ENCODE results near the gene ZC2HC1C. TPM values are rescaled to one million over a fixed set of nuclear protein-coding genes. Genes with fewer than 3 reads are reported as not detected.

ZC2HC1C gene
- total and polyA plus RNA-seq, 2 donors from 2014 or later, result 6.7 to 11.9 TPM

GRCh38 chr14:75040507-75040906 lies 28.9 kb upstream of the ZC2HC1C start:
- H3K4me1 ChIP-seq (ENCODE audit: control insufficient read depth in 2 of 3, insufficient read depth in 2 of 3, low read depth in 1 of 3, low read length in 3 of 3), result peaks cover 0 to 18% (median 6%) of the 10 kb centered on the region in 3 donors
- no peaks in the 10 kb centered on the region for H3K9me3 ChIP-seq (ENCODE audit: control insufficient read depth in 2 of 3, insufficient read depth in 1 of 3, low read length in 3 of 3)
- intact Hi-C loops (cut with DNase I), result no loop called here
- peaks cover 3 to 9% (median 4%) of the 10 kb centered on the region in 3 donors for H3K36me3 ChIP-seq (ENCODE audit: control insufficient read depth in 2 of 3, insufficient read depth in 3 of 3, low read length in 3 of 3)
- no peak overlapping the region for H3K4me3 ChIP-seq (ENCODE audit: low read length in 3 of 3)
- FAIRE-seq (no peak), DNase-seq (no peak)
- TF ChIP-seq CTCF (IDR thresholded peaks at IDR 0.05; ENCODE audit: borderline replicate concordance, extremely low read depth, insufficient read depth), result no peak
- H3K27ac ChIP-seq (ENCODE audit: low read depth in 2 of 2, low read length in 2 of 2), result peak overlapping the region in 1 of 2 donors; percentile 13
- H3K27me3 ChIP-seq (ENCODE audit: control insufficient read depth, insufficient read depth, low read length), result no peaks in the 10 kb centered on the region
- H3K9ac ChIP-seq (ENCODE audit: low read length in 3 of 3), result no peak overlapping the region

GRCh38 chr14:75040959-75041358 lies 28.5 kb upstream of the ZC2HC1C start:
- TF ChIP-seq CTCF (IDR thresholded peaks at IDR 0.05; ENCODE audit: borderline replicate concordance, extremely low read depth, insufficient read depth), result no peak
- Histone ChIP-seq H3K36me3 (ENCODE audit: control insufficient read depth in 2 of 3, insufficient read depth in 3 of 3, low read length in 3 of 3) (peaks cover 0 to 9% (median 2%) of the 10 kb centered on the region in 3 donors), H3K4me3 (ENCODE audit: low read length in 3 of 3) (no peak overlapping the region), H3K4me1 (ENCODE audit: control insufficient read depth in 2 of 3, insufficient read depth in 2 of 3, low read depth in 1 of 3, low read length in 3 of 3) (peaks cover 0 to 18% (median 6%) of the 10 kb centered on the region in 3 donors), H3K27ac (ENCODE audit: low read depth in 2 of 2, low read length in 2 of 2) (peak overlapping the region; percentile 61 to 71), H3K9ac (ENCODE audit: low read length in 3 of 3) (no peak overlapping the region), H3K27me3 (ENCODE audit: control insufficient read depth, insufficient read depth, low read length) (no peaks in the 10 kb centered on the region), H3K9me3 (ENCODE audit: control insufficient read depth in 2 of 3, insufficient read depth in 1 of 3, low read length in 3 of 3) (no peaks in the 10 kb centered on the region)
- intact Hi-C loops (cut with DNase I), result no loop called here
- FAIRE-seq, result no peak
- no peak for DNase-seq

GRCh38 chr14:75041613-75042012 lies 27.8 kb upstream of the ZC2HC1C start:
- Histone ChIP-seq H3K9me3 (ENCODE audit: control insufficient read depth in 2 of 3, insufficient read depth in 1 of 3, low read length in 3 of 3) (no peaks in the 10 kb centered on the region), H3K4me1 (ENCODE audit: control insufficient read depth in 2 of 3, insufficient read depth in 2 of 3, low read depth in 1 of 3, low read length in 3 of 3) (peaks cover 0 to 22% (median 6%) of the 10 kb centered on the region in 3 donors), H3K27me3 (ENCODE audit: control insufficient read depth, insufficient read depth, low read length) (no peaks in the 10 kb centered on the region), H3K9ac (ENCODE audit: low read length in 3 of 3) (no peak overlapping the region), H3K27ac (ENCODE audit: low read depth in 2 of 2, low read length in 2 of 2) (peak overlapping the region; percentile 61 to 71), H3K36me3 (ENCODE audit: control insufficient read depth in 2 of 3, insufficient read depth in 3 of 3, low read length in 3 of 3) (peaks cover 0 to 9% (median 2%) of the 10 kb centered on the region in 3 donors), H3K4me3 (ENCODE audit: low read length in 3 of 3) (peak overlapping the region in 1 of 3 donors; percentile 7)
- DNase-seq, result peak in 1 of 5 donors; percentile 28
- TF ChIP-seq CTCF (IDR thresholded peaks at IDR 0.05; ENCODE audit: borderline replicate concordance, extremely low read depth, insufficient read depth), result no peak
- FAIRE-seq, result no peak
- intact Hi-C loops (cut with DNase I), result no loop called here

- no peaks in the 10 kb centered on the region for H3K27me3 ChIP-seq (ENCODE audit: control insufficient read depth, insufficient read depth, low read length)
- intact Hi-C loops (cut with DNase I), result no loop called here
- TF ChIP-seq CTCF (IDR thresholded peaks at IDR 0.05; ENCODE audit: borderline replicate concordance, extremely low read depth, insufficient read depth), result no peak
- H3K27ac ChIP-seq (ENCODE audit: low read depth in 2 of 2, low read length in 2 of 2), result peak overlapping the region; percentile 66 to 71
- peaks cover 0 to 26% (median 6%) of the 10 kb centered on the region in 3 donors for H3K4me1 ChIP-seq (ENCODE audit: control insufficient read depth in 2 of 3, insufficient read depth in 2 of 3, low read depth in 1 of 3, low read length in 3 of 3)
- peaks cover 0 to 9% (median 0%) of the 10 kb centered on the region in 3 donors for H3K36me3 ChIP-seq (ENCODE audit: control insufficient read depth in 2 of 3, insufficient read depth in 3 of 3, low read length in 3 of 3)
- no peak for FAIRE-seq
- H3K9me3 ChIP-seq (ENCODE audit: control insufficient read depth in 2 of 3, insufficient read depth in 1 of 3, low read length in 3 of 3), result no peaks in the 10 kb centered on the region
- peak in 3 of 5 donors; percentile 20 to 58 (median 41) for DNase-seq
- peak overlapping the region in 1 of 3 donors; percentile 7 for H3K4me3 ChIP-seq (ENCODE audit: low read length in 3 of 3)
- no peak overlapping the region for H3K9ac ChIP-seq (ENCODE audit: low read length in 3 of 3)
Measured at GRCh38 chr14:75042035-75042434, 27.4 kb upstream of the ZC2HC1C start.
